K562 (cell line): ENCODE data around the gene RARRES1. TPM values are rescaled to one million over a fixed set of nuclear protein-coding genes. Genes with fewer than 3 reads are reported as not detected.

Source experiments
- ATAC-seq: fragments of 200-7000 bp; cut with Tn5 transposase; 3 replicates; pipeline ENCODE4 v1.9.1; 2020; ENCODE audit warnings: moderate library complexity
- BruUV-seq: library from RNA; stranded (reverse); fragments of 400-500 nt; replicated peaks from 2 replicates; lab custom pipeline; 2021; lab: Mats Ljungman, UMichigan
- CTCF ChIA-PET: fragments of 300-600 bp; formaldehyde crosslinking; extraction: SDS; loops from one replicate; lab custom pipeline; 2021; ENCODE audit warnings: low intra/inter-chr PET ratio; lab: Yijun Ruan, JAX
- POLR2A ChIA-PET: fragments of 300-600, 350-650 bp; sonication (Branson Sonifier 250); formaldehyde crosslinking; extraction: SDS; loops from one replicate; lab custom pipeline; 2021; ENCODE audit warnings: antibody characterized with exemption, inconsistent platforms; lab: Yijun Ruan, JAX
- DNase-seq, 4 experiments: peaks; one replicate each; pipeline versions ENCODE4 v3.0.0 to v3.0.0-alpha.2; 2011 to 2018; ENCODE audit warnings: low spot score in 3 of 4, mixed read lengths in 3 of 4; ENCODE audit errors: extremely low read depth in 1 of 4
- FAIRE-seq: peaks from 2 replicates; lab custom pipeline; 2011; peaks lifted over from hg19 to GRCh38; lab: Jason Lieb, UNC
- H2AFZ ChIP-seq: 2 replicates; pipeline ENCODE4 v1.6.0; 2011; ENCODE audit warnings: low read depth, low read length, control low read depth, inconsistent platforms
- H3K27ac ChIP-seq: fragments of 200-600 bp; 3 replicates; pipeline ENCODE4 v1.8.0; 2011; ENCODE audit warnings: low read depth, mild to moderate bottlenecking, control low read depth, inconsistent platforms, low read length, moderate library complexity, mixed read lengths; ENCODE audit errors: extremely low read depth
- H3K27me3 ChIP-seq, 2 experiments: fragments of 300-600 bp in 1 of 2; 2 replicates in 1 of 2; 3 replicates in 1 of 2; pipeline versions ENCODE4 v1.6.0 to v1.8.0; 2011; ENCODE audit warnings: inconsistent platforms in 2 of 2, low read length in 2 of 2, mild to moderate bottlenecking in 1 of 2, mixed read lengths in 1 of 2, moderate library complexity in 1 of 2; ENCODE audit not compliant: control insufficient read depth in 2 of 2, insufficient read depth in 2 of 2
- H3K36me3 ChIP-seq: fragments of 300-600 bp; 3 replicates; pipeline ENCODE4 v1.8.0; 2011; ENCODE audit warnings: mild to moderate bottlenecking, low read length, inconsistent platforms; ENCODE audit not compliant: control insufficient read depth, insufficient read depth
- H3K4me1 ChIP-seq, 2 experiments: fragments of 200-600 bp in 1 of 2; replicated peaks in 1 of 2; 2 replicates in 1 of 2; 3 replicates in 1 of 2; pipeline versions ENCODE4 v1.5.1 to v1.8.0; 2011; ENCODE audit warnings: inconsistent platforms in 2 of 2, low read length in 2 of 2, mild to moderate bottlenecking in 1 of 2, mixed read lengths in 1 of 2, moderate library complexity in 1 of 2; ENCODE audit not compliant: control insufficient read depth in 2 of 2, insufficient read depth in 2 of 2
- H3K4me2 ChIP-seq: 2 replicates; pipeline ENCODE4 v1.6.1; 2011; ENCODE audit warnings: low read length, control low read depth, inconsistent platforms, mixed read lengths; ENCODE audit not compliant: insufficient read depth
- H3K4me3 ChIP-seq: fragments of 200-600 bp; sonication (generic), shearing (Covaris generic); 2 replicates; pipeline ENCODE4 v1.5.1; 2016; ENCODE audit warnings: control low read depth, inconsistent platforms
- H3K79me2 ChIP-seq: fragments of 200-600 bp; 3 replicates; pipeline ENCODE4 v1.8.0; 2011; ENCODE audit warnings: low read length, inconsistent platforms; ENCODE audit not compliant: control insufficient read depth, insufficient read depth
- H3K9ac ChIP-seq, 2 experiments: 2 replicates each; pipeline versions ENCODE4 v1.6.0 to v1.6.1; 2011; ENCODE audit warnings: low read depth in 2 of 2, low read length in 2 of 2, control low read depth in 1 of 2, inconsistent platforms in 1 of 2, mild to moderate bottlenecking in 1 of 2, mixed read lengths in 1 of 2; ENCODE audit not compliant: insufficient read depth in 1 of 2
- H3K9me1 ChIP-seq: one replicate; pipeline ENCODE4 v1.6.0; 2011; ENCODE audit warnings: inconsistent platforms, mild to moderate bottlenecking, low read length, moderate library complexity; ENCODE audit not compliant: control insufficient read depth, insufficient read depth
- H3K9me3 ChIP-seq: replicated peaks from 2 replicates; pipeline ENCODE4 v1.5.1; 2011; ENCODE audit warnings: low read depth, low read length, inconsistent platforms; ENCODE audit not compliant: control insufficient read depth, insufficient read depth
- H4K20me1 ChIP-seq: replicated peaks from 2 replicates; pipeline ENCODE4 v1.6.1; 2011; ENCODE audit warnings: low read length, inconsistent platforms, mixed read lengths; ENCODE audit not compliant: control insufficient read depth, insufficient read depth
- CCAR2 ChIP-seq: fragments of 200-400 bp; formaldehyde crosslinking; IDR thresholded peaks from 2 replicates; pipeline ENCODE4 v1.6.1; 2017; ENCODE audit warnings: mild to moderate bottlenecking, low read depth, low read length
- CREM ChIP-seq: IDR thresholded peaks from 2 replicates; pipeline ENCODE4 v1.6.1; 2014; ENCODE audit warnings: antibody characterized with exemption, low read depth
- KLF6 ChIP-seq: fragments of 250-450 bp; sonication (Bioruptor Pico); IDR thresholded peaks from 2 replicates; pipeline ENCODE4 v1.4.0; 2020; ENCODE audit warnings: mild to moderate bottlenecking, moderate library complexity, borderline replicate concordance
- ZNF57 ChIP-seq: fragments of 450-650 bp; formaldehyde crosslinking; IDR thresholded peaks from 2 replicates; pipeline ENCODE4 v1.4.0; 2020; ENCODE audit warnings: mild to moderate bottlenecking, moderate library complexity
- ZNF778 ChIP-seq: fragments of 450-650 bp; formaldehyde crosslinking; IDR thresholded peaks from 2 replicates; pipeline ENCODE4 v1.4.0; 2020; ENCODE audit warnings: mild to moderate bottlenecking, moderate library complexity
- ZZZ3 ChIP-seq: fragments of 450-650 bp; IDR thresholded peaks from 2 replicates; pipeline ENCODE4 v1.6.1; 2016; ENCODE audit warnings: antibody characterized with exemption, mild to moderate bottlenecking, moderate library complexity
- WGBS: fragments of 100-300 bp; shearing (Covaris generic); methylation state at CpG from one replicate; pipeline ENCODE4 v1.1.6; 2016; ENCODE audit warnings: low coverage, mixed read lengths; ENCODE audit not compliant: insufficient coverage; ENCODE audit errors: missing lambda C conversion rate; 5-methylcytosine and 5-hydroxymethylcytosine counted together
- in situ Hi-C: fragments of 300-500 bp; cut with MboI; formaldehyde crosslinking; loops from 4 replicates; pipeline ENCODE4 v1.15.0; 2018; ENCODE audit warnings: inconsistent platforms, mixed read lengths
- intact Hi-C: fragments of 100-400 bp; cut with micrococcal nuclease; formaldehyde crosslinking; loops from 2 replicates; pipeline ENCODE4 v1.14.2; 2022
- polyA plus RNA-seq, 8 experiments: library from polyadenylated mRNA; depleted of rRNA in 4 of 8; stranded (reverse) in 5 of 8; unstranded in 3 of 8; fragments of >200 nt; fragmentation: Nextera tagmentation in 2 of 8; fragmentation: Illumina TruSeq in 1 of 8; extraction: Ambion mirVana in 2 of 8; extraction: Trizol in 1 of 8; gene quantifications; 2 replicates each; pipeline versions ENCODE4 v1.2.1 to v1.2.3, GENCODE V29; 2011 to 2014; ENCODE audit warnings: inconsistent platforms in 1 of 8, missing spikeins in 1 of 8
- total RNA-seq, 7 experiments: library from RNA; depleted of rRNA in 6 of 7; stranded (reverse); fragments of >200 nt in 6 of 7; fragmentation: Illumina TruSeq in 2 of 7; extraction: Trizol in 2 of 7; gene quantifications; 2 replicates each; pipeline versions ENCODE4 v1.2.1 to v1.2.3, GENCODE V29; 2011 to 2021; ENCODE audit warnings: low replicate concordance in 1 of 7
- TF ChIP-seq, protein P1 (sequence below): fragments of 250-450 bp; sonication (Bioruptor Pico); IDR thresholded peaks from 2 replicates; pipeline ENCODE4 v1.4.0; 2020; ENCODE audit warnings: mild to moderate bottlenecking, moderate library complexity, borderline replicate concordance
- TF ChIP-seq, protein P2 (sequence below): fragments of 200-600 bp; sonication (generic); IDR thresholded peaks from one replicate; pipeline ENCODE4 v1.6.1; 2012; ENCODE audit warnings: mild to moderate bottlenecking, low read depth, low read length, inconsistent platforms

The RARRES1 gene
- total and polyA plus RNA-seq, 9 of the 15 experiments (the other 6 are each of a cell fraction or from before 2014, with no cell fraction given), result not detected

GRCh38 chr3:158737976-158738615 is 5.8 kb upstream of the RARRES1 start:
- DNase-seq, result no peak
- POLR2A ChIA-PET, result interaction anchor here (1.4 kb wide), 1 partner anchor 15 kb away, joined by 3 read pairs; no protein-coding TSS in a partner anchor
- Histone ChIP-seq H3K27ac (no peak overlapping the region; the same call in 2 of the 3 replicates), H3K9me3 (no peaks in the 10 kb centered on the region), H3K36me3 (peaks cover 22% of the 10 kb centered on the region; the same call in 2 of the 3 replicates), H4K20me1 (no peaks in the 10 kb centered on the region), H3K4me1 (peaks cover 19 to 27% of the 10 kb centered on the region in 2 experiments; a peak in 3 of 5 replicates), H3K27me3 (no peaks in the 10 kb centered on the region), H3K9ac (no peak overlapping the region), H2AFZ (no peak overlapping the region), H3K79me2 (no peaks in the 10 kb centered on the region), H3K4me3 (no peak overlapping the region), H3K9me1 (no peaks in the 10 kb centered on the region), H3K4me2 (no peak overlapping the region)
- TF ChIP-seq ZNF57 (CRISPR knock-in tag) (no peak), ZNF778 (no peak), KLF6 (no peak), CCAR2 (no peak), ZZZ3 (no peak), CREM (no peak)
- TF ChIP-seq, protein P1, sequence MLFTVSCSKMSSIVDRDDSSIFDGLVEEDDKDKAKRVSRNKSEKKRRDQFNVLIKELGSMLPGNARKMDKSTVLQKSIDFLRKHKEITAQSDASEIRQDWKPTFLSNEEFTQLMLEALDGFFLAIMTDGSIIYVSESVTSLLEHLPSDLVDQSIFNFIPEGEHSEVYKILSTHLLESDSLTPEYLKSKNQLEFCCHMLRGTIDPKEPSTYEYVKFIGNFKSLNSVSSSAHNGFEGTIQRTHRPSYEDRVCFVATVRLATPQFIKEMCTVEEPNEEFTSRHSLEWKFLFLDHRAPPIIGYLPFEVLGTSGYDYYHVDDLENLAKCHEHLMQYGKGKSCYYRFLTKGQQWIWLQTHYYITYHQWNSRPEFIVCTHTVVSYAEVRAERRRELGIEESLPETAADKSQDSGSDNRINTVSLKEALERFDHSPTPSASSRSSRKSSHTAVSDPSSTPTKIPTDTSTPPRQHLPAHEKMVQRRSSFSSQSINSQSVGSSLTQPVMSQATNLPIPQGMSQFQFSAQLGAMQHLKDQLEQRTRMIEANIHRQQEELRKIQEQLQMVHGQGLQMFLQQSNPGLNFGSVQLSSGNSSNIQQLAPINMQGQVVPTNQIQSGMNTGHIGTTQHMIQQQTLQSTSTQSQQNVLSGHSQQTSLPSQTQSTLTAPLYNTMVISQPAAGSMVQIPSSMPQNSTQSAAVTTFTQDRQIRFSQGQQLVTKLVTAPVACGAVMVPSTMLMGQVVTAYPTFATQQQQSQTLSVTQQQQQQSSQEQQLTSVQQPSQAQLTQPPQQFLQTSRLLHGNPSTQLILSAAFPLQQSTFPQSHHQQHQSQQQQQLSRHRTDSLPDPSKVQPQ, result no peak
- TF ChIP-seq, protein P2, sequence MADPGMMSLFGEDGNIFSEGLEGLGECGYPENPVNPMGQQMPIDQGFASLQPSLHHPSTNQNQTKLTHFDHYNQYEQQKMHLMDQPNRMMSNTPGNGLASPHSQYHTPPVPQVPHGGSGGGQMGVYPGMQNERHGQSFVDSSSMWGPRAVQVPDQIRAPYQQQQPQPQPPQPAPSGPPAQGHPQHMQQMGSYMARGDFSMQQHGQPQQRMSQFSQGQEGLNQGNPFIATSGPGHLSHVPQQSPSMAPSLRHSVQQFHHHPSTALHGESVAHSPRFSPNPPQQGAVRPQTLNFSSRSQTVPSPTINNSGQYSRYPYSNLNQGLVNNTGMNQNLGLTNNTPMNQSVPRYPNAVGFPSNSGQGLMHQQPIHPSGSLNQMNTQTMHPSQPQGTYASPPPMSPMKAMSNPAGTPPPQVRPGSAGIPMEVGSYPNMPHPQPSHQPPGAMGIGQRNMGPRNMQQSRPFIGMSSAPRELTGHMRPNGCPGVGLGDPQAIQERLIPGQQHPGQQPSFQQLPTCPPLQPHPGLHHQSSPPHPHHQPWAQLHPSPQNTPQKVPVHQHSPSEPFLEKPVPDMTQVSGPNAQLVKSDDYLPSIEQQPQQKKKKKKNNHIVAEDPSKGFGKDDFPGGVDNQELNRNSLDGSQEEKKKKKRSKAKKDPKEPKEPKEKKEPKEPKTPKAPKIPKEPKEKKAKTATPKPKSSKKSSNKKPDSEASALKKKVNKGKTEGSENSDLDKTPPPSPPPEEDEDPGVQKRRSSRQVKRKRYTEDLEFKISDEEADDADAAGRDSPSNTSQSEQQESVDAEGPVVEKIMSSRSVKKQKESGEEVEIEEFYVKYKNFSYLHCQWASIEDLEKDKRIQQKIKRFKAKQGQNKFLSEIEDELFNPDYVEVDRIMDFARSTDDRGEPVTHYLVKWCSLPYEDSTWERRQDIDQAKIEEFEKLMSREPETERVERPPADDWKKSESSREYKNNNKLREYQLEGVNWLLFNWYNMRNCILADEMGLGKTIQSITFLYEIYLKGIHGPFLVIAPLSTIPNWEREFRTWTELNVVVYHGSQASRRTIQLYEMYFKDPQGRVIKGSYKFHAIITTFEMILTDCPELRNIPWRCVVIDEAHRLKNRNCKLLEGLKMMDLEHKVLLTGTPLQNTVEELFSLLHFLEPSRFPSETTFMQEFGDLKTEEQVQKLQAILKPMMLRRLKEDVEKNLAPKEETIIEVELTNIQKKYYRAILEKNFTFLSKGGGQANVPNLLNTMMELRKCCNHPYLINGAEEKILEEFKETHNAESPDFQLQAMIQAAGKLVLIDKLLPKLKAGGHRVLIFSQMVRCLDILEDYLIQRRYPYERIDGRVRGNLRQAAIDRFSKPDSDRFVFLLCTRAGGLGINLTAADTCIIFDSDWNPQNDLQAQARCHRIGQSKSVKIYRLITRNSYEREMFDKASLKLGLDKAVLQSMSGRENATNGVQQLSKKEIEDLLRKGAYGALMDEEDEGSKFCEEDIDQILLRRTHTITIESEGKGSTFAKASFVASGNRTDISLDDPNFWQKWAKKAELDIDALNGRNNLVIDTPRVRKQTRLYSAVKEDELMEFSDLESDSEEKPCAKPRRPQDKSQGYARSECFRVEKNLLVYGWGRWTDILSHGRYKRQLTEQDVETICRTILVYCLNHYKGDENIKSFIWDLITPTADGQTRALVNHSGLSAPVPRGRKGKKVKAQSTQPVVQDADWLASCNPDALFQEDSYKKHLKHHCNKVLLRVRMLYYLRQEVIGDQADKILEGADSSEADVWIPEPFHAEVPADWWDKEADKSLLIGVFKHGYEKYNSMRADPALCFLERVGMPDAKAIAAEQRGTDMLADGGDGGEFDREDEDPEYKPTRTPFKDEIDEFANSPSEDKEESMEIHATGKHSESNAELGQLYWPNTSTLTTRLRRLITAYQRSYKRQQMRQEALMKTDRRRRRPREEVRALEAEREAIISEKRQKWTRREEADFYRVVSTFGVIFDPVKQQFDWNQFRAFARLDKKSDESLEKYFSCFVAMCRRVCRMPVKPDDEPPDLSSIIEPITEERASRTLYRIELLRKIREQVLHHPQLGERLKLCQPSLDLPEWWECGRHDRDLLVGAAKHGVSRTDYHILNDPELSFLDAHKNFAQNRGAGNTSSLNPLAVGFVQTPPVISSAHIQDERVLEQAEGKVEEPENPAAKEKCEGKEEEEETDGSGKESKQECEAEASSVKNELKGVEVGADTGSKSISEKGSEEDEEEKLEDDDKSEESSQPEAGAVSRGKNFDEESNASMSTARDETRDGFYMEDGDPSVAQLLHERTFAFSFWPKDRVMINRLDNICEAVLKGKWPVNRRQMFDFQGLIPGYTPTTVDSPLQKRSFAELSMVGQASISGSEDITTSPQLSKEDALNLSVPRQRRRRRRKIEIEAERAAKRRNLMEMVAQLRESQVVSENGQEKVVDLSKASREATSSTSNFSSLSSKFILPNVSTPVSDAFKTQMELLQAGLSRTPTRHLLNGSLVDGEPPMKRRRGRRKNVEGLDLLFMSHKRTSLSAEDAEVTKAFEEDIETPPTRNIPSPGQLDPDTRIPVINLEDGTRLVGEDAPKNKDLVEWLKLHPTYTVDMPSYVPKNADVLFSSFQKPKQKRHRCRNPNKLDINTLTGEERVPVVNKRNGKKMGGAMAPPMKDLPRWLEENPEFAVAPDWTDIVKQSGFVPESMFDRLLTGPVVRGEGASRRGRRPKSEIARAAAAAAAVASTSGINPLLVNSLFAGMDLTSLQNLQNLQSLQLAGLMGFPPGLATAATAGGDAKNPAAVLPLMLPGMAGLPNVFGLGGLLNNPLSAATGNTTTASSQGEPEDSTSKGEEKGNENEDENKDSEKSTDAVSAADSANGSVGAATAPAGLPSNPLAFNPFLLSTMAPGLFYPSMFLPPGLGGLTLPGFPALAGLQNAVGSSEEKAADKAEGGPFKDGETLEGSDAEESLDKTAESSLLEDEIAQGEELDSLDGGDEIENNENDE, result no peak
- WGBS, result 72% methylated on average over 8 of the region's 9 CpGs
- intact Hi-C loops, result no loop called here
- CTCF ChIA-PET, result no interaction called here
- ATAC-seq, result no peak
- in situ Hi-C loops, result no loop called here
- no peak for FAIRE-seq
- BruUV-seq, result no TSS peak
